IMR-90 (cell line): ENCODE data around the gene OR5H6.

Experiments
- BHLHE40 ChIP-seq: fragments of 150-350 bp; IDR thresholded peaks from 2 replicates; pipeline ENCODE4 v1.6.1; 2016; ENCODE audit warnings: mild to moderate bottlenecking, low read depth, low read length
- CEBPB ChIP-seq: IDR thresholded peaks from 2 replicates; pipeline ENCODE4 v1.6.1; 2012; ENCODE audit warnings: low read depth, low read length, improper control_type of control experiment
- CHD1 ChIP-seq: IDR thresholded peaks from 2 replicates; pipeline ENCODE4 v1.6.1; 2012; ENCODE audit warnings: low read depth, low read length, improper control_type of control experiment
- FOS ChIP-seq: fragments of 150-350 bp; IDR thresholded peaks from 2 replicates; pipeline ENCODE4 v1.6.1; 2016; ENCODE audit warnings: low read depth, low read length
- POLR2A ChIP-seq: IDR thresholded peaks from 2 replicates; pipeline ENCODE4 v1.6.1; 2012; ENCODE audit warnings: mild to moderate bottlenecking, low read depth, low read length
- RCOR1 ChIP-seq: IDR thresholded peaks from 2 replicates; pipeline ENCODE4 v1.6.1; 2012; ENCODE audit warnings: mild to moderate bottlenecking, low read length, improper control_type of control experiment; ENCODE audit not compliant: insufficient replicate concordance
- RFX5 ChIP-seq: IDR thresholded peaks from 2 replicates; pipeline ENCODE4 v1.8.0; 2012; ENCODE audit warnings: low read depth, mild to moderate bottlenecking, low read length, moderate library complexity
- SMC3 ChIP-seq: fragments of 150-350 bp; IDR thresholded peaks from 2 replicates; pipeline ENCODE4 v1.6.1; 2016; ENCODE audit warnings: low read depth, mild to moderate bottlenecking, antibody characterized with exemption, low read length, moderate library complexity
- TF ChIP-seq, protein P1 (sequence below): conservative IDR thresholded peaks from 2 replicates; pipeline ENCODE4 v1.5.1; 2012; ENCODE audit warnings: mild to moderate bottlenecking, low read depth, low read length, improper control_type of control experiment
- TF ChIP-seq, protein P2 (sequence below): fragments of 150-350 bp; IDR thresholded peaks from 2 replicates; pipeline ENCODE4 v1.6.1; 2017; ENCODE audit warnings: mild to moderate bottlenecking, antibody characterized with exemption, low read length, low read depth

DNA sequence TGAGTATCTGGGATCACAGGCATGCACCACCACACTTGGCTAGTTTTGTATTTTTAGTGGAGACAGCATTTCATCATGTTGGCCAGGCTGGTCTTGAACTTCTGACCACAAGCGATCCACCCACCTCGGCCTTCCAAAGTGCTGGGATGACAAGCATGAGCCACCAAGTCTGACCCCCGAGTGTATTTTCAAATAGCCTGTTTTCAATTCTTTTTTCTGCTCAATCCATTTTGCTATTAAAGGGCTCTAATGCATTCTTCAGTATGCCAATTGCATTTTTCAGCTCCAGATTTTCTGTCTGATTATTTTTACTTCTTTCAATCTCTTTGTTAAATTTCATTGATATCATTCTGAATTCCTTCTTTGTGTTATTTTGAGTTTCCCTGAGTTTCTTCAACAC is 5.8 kb downstream of the OR5H6 start:
- TF ChIP-seq, protein P1, sequence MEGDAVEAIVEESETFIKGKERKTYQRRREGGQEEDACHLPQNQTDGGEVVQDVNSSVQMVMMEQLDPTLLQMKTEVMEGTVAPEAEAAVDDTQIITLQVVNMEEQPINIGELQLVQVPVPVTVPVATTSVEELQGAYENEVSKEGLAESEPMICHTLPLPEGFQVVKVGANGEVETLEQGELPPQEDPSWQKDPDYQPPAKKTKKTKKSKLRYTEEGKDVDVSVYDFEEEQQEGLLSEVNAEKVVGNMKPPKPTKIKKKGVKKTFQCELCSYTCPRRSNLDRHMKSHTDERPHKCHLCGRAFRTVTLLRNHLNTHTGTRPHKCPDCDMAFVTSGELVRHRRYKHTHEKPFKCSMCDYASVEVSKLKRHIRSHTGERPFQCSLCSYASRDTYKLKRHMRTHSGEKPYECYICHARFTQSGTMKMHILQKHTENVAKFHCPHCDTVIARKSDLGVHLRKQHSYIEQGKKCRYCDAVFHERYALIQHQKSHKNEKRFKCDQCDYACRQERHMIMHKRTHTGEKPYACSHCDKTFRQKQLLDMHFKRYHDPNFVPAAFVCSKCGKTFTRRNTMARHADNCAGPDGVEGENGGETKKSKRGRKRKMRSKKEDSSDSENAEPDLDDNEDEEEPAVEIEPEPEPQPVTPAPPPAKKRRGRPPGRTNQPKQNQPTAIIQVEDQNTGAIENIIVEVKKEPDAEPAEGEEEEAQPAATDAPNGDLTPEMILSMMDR: no peak
- no peak for TF ChIP-seq CEBPB
- no peak for TF ChIP-seq BHLHE40
- TF ChIP-seq POLR2A: no peak
- TF ChIP-seq, protein P2, sequence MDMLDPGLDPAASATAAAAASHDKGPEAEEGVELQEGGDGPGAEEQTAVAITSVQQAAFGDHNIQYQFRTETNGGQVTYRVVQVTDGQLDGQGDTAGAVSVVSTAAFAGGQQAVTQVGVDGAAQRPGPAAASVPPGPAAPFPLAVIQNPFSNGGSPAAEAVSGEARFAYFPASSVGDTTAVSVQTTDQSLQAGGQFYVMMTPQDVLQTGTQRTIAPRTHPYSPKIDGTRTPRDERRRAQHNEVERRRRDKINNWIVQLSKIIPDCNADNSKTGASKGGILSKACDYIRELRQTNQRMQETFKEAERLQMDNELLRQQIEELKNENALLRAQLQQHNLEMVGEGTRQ: no peak
- no peak for TF ChIP-seq CHD1
- no peak for TF ChIP-seq FOS
- TF ChIP-seq SMC3: no peak
- no peak for TF ChIP-seq RFX5
- TF ChIP-seq RCOR1: no peak
